Activated naive CD4-positive, alpha-beta T cell (primary cell): ENCODE measurements around the gene GPR85.
"Not testable (repeated sequence)": the region's sequence is repeated elsewhere in the genome, so short reads cannot be mapped to it uniquely, and the experiment has no call there.

Experiments used
- DNase-seq, 4 experiments: peaks; one replicate each; lab custom pipeline; 2025; lab: John Stamatoyannopoulos, UW

Gene GPR85

GRCh38 chr7:113086431-113086888 is at the start of gene GPR85:
TSS of gene GPR85 (minus strand) at chr7:113086827. CDS start at chr7:113084721, 2,106 bp downstream.
- DNase-seq, result peak in 2 of 4 experiments; percentile 0 to 1

- no peak for DNase-seq
Observed at GRCh38 chr7:113134025-113134424, 47.4 kb upstream of the GPR85 start.

GRCh38 chr7:113131367-113131766 is 44.7 kb upstream of the GPR85 start:
- DNase-seq, result no peak

GRCh38 chr7:113128031-113128430 is 41.4 kb upstream of the GPR85 start:
- no peak for DNase-seq

- no peak for DNase-seq
Observed at GRCh38 chr7:113125728-113126127, 39.1 kb upstream of the GPR85 start.

GRCh38 chr7:113122744-113123143 is 36.1 kb upstream of the GPR85 start:
- no peak for DNase-seq

- DNase-seq, result no peak
Observed at GRCh38 chr7:113120647-113121046, 34.0 kb upstream of the GPR85 start.

GRCh38 chr7:113119429-113119828 is 32.8 kb upstream of the GPR85 start:
- DNase-seq, result no peak

GRCh38 chr7:113118074-113118959 is 31.7 kb upstream of the GPR85 start, which contains the start of gene SMIM30:
TSS of gene SMIM30 (minus strand) at chr7:113118554. CDS start at chr7:113117578, 976 bp downstream.
- peak; percentile 62 to 84 (median 73) for DNase-seq

- DNase-seq, result not testable (repeated sequence)
Observed at GRCh38 chr7:113117374-113117774, 30.7 kb upstream of the GPR85 start.

- no peak for DNase-seq
Observed at GRCh38 chr7:113113912-113114311, 27.3 kb upstream of the GPR85 start.

GRCh38 chr7:113109718-113110117 is 23.1 kb upstream of the GPR85 start:
- DNase-seq, result no peak

- DNase-seq, result no peak
Observed at GRCh38 chr7:113100121-113100603, 13.5 kb upstream of the GPR85 start.

- DNase-seq, result no peak
Observed at GRCh38 chr7:113099284-113099919, 12.8 kb upstream of the GPR85 start.

GRCh38 chr7:113094517-113095249 is 8.1 kb upstream of the GPR85 start:
- no peak for DNase-seq

GRCh38 chr7:113093561-113093960 is 6.9 kb upstream of the GPR85 start:
- no peak for DNase-seq

- no peak for DNase-seq
Observed at GRCh38 chr7:113092762-113093161, 6.1 kb upstream of the GPR85 start.

GRCh38 chr7:113087071-113087998 is 708 bp upstream of the GPR85 start:
- DNase-seq, result no peak

GRCh38 chr7:113085781-113086390 is 741 bp downstream of the GPR85 start:
- DNase-seq, result no peak

- no peak for DNase-seq
Observed at GRCh38 chr7:113084496-113085172, 2.0 kb downstream of the GPR85 start.
